ENCODE measurements around the gene MAP2K5. TPM values are rescaled to one million over a fixed set of nuclear protein-coding genes. Genes with fewer than 3 reads are reported as not detected.

Gene MAP2K5
- total RNA-seq, 1 experiment from 2014 or later, result 15.0 TPM

DNA sequence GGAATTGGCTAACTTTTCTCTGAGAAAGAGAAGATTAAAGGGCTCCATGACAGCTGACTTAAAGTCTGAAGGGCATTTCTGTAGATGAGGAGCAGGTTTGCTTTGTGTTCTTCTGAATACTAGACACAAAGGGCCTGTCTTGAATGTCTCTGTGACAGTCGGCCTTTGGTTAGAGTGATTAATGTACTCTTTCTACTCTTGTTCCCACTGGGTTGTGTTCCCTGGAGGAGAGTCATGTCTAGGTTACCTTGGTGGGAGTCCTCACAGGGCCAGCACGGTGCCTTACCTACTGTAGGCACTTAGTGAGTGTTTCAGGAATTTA, 66.1 kb downstream of the MAP2K5 start:
- Histone ChIP-seq H3K27ac (ENCODE audit: insufficient read length, low read depth, low read length) (no peak overlapping the region), H4K8ac (replicated peaks; ENCODE audit: insufficient read length, low read depth, low read length) (no peak overlapping the region), H3K27me3 (ENCODE audit: insufficient read depth, low read length) (no peaks in the 10 kb centered on the region), H2AFZ (ENCODE audit: low read length) (no peak overlapping the region), H3K56ac (ENCODE audit: insufficient read length, low read depth, low read length) (no peak overlapping the region), H4K5ac (ENCODE audit: insufficient read length, low read depth, low read length) (no peak overlapping the region), H3K4me2 (ENCODE audit: insufficient read depth, insufficient read length, low read length) (no peak overlapping the region), H3K9me3 (ENCODE audit: control insufficient read depth, low read depth, low read length) (no peaks in the 10 kb centered on the region), H3K4ac (ENCODE audit: low read depth, low read length) (no peak overlapping the region), H3K79me1 (ENCODE audit: insufficient read depth, low read depth, low read length, poor library complexity, severe bottlenecking) (no peaks in the 10 kb centered on the region), H3K4me1 (ENCODE audit: insufficient read depth, low read length) (peaks cover 2% of the 10 kb centered on the region; the same call in 1 of the 2 replicates), H2BK12ac (ENCODE audit: insufficient read length, low read depth, low read length) (no peak overlapping the region), H4K20me1 (ENCODE audit: control insufficient read depth, insufficient read depth, insufficient read length) (no peaks in the 10 kb centered on the region), H3K23ac (ENCODE audit: insufficient read length, low read depth, low read length) (no peak overlapping the region), H2BK120ac (ENCODE audit: low read depth, low read length, poor library complexity, severe bottlenecking) (no peak overlapping the region), H3T11ph (ENCODE audit: low read length) (no peak overlapping the region), H2BK5ac (ENCODE audit: insufficient read length, low read length) (no peak overlapping the region), H3K23me2 (ENCODE audit: insufficient read length, low read depth, low read length, poor library complexity, severe bottlenecking) (no peaks in the 10 kb centered on the region), H2BK15ac (ENCODE audit: low read depth, low read length) (no peak overlapping the region), H3K9ac (ENCODE audit: extremely low read depth, insufficient read length, low read length) (no peak overlapping the region), H3K14ac (ENCODE audit: insufficient read depth, low read length) (no peak overlapping the region), H2BK20ac (ENCODE audit: low read depth, low read length, poor library complexity, severe bottlenecking) (no peak overlapping the region), H4K91ac (ENCODE audit: insufficient read length, low read depth, low read length) (no peak overlapping the region), H3K18ac (ENCODE audit: insufficient read length, low read depth, low read length) (no peak overlapping the region), H2AK5ac (ENCODE audit: insufficient read length, low read length) (no peak overlapping the region), H3K79me2 (ENCODE audit: insufficient read depth, low read length) (no peaks in the 10 kb centered on the region)
- TF ChIP-seq, protein P1, sequence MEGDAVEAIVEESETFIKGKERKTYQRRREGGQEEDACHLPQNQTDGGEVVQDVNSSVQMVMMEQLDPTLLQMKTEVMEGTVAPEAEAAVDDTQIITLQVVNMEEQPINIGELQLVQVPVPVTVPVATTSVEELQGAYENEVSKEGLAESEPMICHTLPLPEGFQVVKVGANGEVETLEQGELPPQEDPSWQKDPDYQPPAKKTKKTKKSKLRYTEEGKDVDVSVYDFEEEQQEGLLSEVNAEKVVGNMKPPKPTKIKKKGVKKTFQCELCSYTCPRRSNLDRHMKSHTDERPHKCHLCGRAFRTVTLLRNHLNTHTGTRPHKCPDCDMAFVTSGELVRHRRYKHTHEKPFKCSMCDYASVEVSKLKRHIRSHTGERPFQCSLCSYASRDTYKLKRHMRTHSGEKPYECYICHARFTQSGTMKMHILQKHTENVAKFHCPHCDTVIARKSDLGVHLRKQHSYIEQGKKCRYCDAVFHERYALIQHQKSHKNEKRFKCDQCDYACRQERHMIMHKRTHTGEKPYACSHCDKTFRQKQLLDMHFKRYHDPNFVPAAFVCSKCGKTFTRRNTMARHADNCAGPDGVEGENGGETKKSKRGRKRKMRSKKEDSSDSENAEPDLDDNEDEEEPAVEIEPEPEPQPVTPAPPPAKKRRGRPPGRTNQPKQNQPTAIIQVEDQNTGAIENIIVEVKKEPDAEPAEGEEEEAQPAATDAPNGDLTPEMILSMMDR (conservative IDR thresholded peaks at IDR 0.05), result no peak
- no peaks in the 10 kb centered on the region for H3K36me3 Mint-ChIP-seq (ENCODE audit: insufficient read depth in 1 of 3, low read depth in 3 of 3)
- no CpG with 5 or more reads among the region's 2 CpGs for WGBS (ENCODE audit: extremely low coverage, insufficient read length, low lambda C conversion rate)
- DNase-seq, result no peak
- H3K27ac Mint-ChIP-seq, result no peak overlapping the region; a peak in 1 of 7 replicates
- H3K27me3 Mint-ChIP-seq (ENCODE audit: low read depth), result no peaks in the 10 kb centered on the region
- H3K9me3 Mint-ChIP-seq, result no peaks in the 10 kb centered on the region
- H3K4me3 Mint-ChIP-seq, result no peak overlapping the region
- peaks cover 4 to 8% of the 10 kb centered on the region in 2 experiments; a peak in 2 of 4 replicates for H3K4me1 Mint-ChIP-seq
